Right kidney (tissue), 1 donor: Measurements from ENCODE around the gene PAFAH1B1.
"Not testable (repeated sequence)": the region's sequence is repeated elsewhere in the genome, so short reads cannot be mapped to it uniquely, and the experiment has no call there.

ENCODE experiments used
- DNase-seq: peaks from one replicate; pipeline ENCODE4 v3.0.0-alpha.2; 2016

The PAFAH1B1 gene

GRCh38 chr17:2593821-2594721 is 617 bp downstream of the PAFAH1B1 start:
- peak; percentile 86 for DNase-seq

DNA sequence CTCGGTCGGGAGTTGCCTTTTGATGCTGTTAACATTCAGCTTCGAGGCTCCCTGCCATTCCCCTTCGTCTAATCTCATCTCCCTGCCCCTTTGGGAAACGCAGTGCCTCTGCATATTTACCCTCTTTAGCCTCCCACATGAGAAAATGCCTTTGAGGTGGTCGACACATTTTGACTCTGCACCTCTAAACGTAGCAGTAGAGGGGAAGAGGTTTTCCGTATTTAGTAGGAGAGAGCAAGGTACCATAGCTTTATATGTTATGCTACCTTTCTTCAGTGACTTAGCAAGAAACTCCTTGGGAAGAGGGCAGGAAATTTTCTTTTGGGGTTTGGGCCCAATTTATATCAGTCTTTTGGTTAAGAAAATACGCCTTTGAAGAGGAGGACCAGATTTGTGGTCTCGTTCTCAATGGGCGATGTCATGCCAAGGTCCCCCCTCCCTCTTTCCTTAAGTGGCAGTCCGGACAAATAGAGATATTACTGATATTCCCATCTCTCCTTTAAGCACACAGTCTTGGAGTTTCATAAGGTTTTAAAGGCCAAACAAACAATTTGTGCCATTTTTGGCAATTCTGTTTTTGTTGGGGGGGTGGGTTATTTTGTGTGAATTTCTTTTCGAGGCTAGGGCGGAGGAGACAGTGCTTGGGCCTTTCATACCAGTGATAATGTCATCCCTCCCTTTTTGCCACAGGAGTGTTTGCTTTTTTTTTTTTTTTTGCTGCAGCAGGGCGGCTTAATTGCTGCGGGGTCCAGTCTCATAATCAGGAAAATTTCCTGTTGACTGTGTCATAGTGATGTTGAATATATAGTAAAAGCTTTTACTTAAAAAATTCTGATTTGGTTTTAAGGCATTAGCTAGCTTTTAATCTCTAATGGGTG is 1.5 kb downstream of the PAFAH1B1 start:
- DNase-seq = peak; percentile 35

- no peak for DNase-seq
These were observed 2.3 kb downstream of the PAFAH1B1 start for GRCh38 chr17:2595716-2596115.

GRCh38 chr17:2598166-2598565 is 4.7 kb downstream of the PAFAH1B1 start:
- DNase-seq = no peak

DNA sequence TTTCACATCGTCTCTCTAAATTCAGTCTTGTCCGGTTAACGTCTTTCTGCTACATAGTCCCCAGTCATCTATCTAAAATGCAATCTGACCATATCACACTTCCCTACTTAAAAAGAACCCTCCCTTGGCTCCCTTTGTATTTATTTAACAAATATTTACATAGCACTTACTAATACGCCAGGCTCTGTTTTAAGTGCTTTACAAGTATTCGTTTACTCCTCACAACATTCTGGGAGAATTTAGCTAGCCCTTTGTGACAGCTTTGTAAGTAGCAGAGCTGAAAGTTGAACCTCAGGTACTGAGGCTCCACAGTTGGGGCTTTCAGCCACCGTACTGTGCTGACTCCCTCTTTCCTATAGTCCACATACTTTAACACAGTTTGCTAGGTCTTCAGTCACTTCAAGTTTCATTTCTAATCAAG is 9.2 kb downstream of the PAFAH1B1 start:
- no peak for DNase-seq

DNA sequence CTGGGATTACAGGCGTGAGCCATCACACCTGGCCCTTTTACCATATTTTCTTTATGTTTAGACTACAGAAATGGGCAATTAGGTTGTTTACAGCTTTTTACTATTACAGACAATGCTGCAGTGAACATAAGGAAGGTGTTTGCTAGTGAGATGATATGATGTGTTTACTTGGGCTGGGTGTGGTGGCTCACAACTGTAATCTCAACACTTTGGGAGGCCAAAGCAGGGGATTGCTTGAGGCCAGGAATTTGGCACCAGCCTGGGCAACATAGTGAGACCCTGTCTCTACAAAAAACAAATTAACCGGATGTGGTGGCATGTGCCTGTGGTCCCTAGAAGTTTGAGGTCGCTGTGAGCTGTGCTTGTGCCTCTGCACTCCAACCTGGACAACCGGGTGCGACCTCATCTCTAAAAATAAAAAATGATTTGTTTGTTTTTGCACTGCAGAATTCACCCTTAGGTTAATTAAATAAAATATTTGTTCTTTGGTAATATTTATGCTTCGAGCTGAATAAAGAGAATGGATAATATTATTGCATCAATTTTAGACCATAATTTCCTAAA is 15.0 kb downstream of the PAFAH1B1 start:
- DNase-seq = no peak

GRCh38 chr17:2609091-2609490 is 15.6 kb downstream of the PAFAH1B1 start:
- DNase-seq = no peak

- no peak for DNase-seq
These were observed 17.0 kb downstream of the PAFAH1B1 start for GRCh38 chr17:2610195-2611175.

GRCh38 chr17:2611627-2612026 is 18.2 kb downstream of the PAFAH1B1 start:
- DNase-seq = no peak

GRCh38 chr17:2612630-2613029 is 19.2 kb downstream of the PAFAH1B1 start:
- DNase-seq = no peak

DNA sequence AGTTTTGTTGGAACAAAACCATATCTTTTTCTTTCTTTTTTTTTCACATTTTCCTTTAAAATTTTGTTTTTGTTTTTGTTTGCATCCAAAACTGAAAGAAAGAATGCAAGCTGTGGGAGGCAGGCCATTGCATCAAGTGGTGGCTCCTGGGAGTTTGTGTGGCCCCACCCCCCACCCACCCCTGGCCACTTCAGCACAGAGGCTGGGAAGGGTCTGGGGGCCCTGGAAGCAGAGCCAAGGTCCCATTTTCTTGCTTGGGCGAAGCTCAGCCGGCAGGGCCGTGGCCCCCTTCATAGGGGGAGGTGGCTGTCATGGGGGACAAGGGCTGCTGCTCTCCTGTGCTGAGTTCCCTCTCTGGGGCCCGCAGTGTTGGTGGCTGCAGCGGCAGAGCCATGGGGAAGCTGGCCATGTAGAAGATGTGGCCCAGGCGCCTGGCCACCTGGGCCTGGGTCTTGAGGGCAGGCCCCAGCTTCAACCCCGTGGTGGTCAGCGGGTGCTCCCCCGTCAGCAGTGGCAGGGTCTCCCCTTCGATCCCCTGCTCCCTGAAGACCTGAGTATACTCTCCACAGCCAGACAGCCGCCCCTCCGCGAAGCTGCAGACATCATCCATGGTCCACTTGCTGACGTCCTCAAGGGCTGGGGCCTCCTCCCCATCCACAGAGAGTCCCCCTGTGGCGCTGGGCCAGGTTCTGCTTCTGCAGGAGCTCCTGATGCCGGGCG is 19.8 kb downstream of the PAFAH1B1 start:
- DNase-seq = no peak

- no peak for DNase-seq
These were observed 22.4 kb downstream of the PAFAH1B1 start for GRCh38 chr17:2615882-2616281.

DNA sequence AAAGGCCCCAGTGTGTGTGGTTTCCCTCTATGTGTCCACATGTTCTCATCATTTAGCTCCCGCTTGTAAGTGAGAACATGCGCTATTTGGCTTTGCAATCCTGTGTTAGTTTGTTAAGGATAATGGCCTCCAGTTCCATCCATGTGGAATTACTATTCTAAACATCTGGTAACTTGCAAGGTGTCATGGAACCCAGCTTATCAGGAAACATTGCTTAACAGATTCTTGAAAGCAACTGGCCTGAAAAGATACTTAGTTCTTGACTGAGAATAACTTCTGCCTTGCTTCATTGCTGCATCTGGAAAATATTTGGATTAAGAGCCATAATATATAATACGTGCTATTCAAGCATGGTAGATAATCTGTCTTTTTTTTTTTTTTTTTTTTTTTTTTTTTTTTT is 27.8 kb downstream of the PAFAH1B1 start:
- DNase-seq = no peak

DNA sequence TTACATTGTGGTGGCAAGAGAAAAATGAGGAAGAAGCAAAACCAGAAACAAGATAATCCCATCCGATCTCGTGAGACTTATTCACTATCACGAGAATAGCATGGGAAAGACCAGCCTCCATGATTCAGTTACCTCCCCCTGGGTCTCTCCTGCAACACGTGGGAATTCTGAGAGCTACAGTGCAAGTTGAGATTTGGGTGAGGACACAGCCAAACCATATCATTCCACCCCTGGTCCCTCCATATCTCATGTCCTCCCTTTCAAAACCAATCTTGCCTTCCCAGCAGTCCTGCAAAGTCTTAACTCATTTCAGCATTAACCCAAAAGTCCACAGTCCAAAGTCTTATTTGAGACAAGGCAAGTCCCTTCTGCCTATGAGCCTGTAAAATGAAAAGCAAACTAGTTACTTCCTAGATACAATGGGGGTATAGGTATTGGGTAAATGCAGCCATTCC is 28.5 kb downstream of the PAFAH1B1 start:
- DNase-seq = not testable (repeated sequence)

GRCh38 chr17:2622721-2623301 is 29.4 kb downstream of the PAFAH1B1 start:
- DNase-seq = not testable (repeated sequence)

DNA sequence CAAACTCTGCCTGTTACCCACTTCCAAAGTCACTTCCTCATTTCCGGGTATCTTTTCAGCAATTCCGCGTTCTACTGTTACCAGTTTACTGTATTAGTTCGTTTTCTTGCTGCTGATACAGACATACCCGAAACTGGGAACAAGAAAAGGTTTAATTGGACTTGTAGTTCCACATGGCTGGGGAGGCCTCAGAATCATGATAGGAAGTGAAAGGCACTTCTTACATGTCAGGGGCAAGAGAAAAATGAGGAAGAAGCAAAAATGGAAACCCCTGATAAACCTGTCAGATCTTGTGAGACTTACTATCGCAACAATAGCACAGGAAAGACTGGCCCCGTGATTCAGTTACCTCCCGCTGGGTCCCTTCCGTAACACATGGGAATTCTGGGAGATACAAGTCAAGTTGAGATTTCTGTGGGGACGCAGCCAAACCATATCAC is 30.9 kb downstream of the PAFAH1B1 start:
- DNase-seq = no peak

- not testable (repeated sequence) for DNase-seq
These were observed 33.3 kb downstream of the PAFAH1B1 start for GRCh38 chr17:2626626-2627219.

DNA sequence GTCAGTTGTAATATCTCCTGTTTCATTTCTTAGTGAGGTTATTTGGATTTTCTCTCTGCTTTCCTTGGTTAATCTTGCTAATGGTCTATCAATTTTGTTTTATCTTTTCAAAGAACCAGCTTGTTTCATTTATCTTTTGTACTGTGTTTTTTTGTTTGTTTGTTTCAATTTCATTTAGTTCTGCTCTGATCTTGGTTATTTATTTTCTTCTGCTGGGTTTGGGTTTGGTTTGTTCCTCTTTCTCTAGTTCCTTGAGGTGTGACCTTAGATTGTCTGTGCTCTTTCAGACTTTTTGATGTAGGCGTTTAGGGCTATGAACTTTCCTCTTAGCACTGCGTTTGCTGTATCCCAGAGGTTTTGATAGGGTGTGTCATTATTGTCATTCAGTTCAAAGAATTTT is 35.5 kb downstream of the PAFAH1B1 start:
- DNase-seq = not testable (repeated sequence)

- no peak for DNase-seq
These were observed 37.8 kb downstream of the PAFAH1B1 start for GRCh38 chr17:2631211-2631610.
